Psoas muscle (tissue), 8 donors: Measurements from ENCODE around the gene CST3. TPM values are rescaled to one million over a fixed set of nuclear protein-coding genes. Genes with fewer than 3 reads are reported as not detected.
A peak's percentile ranks its signal among the peaks of the same experiment; 100 is the strongest.

ENCODE experiments used
- ATAC-seq, 4 donors: fragments of 200-7000 bp; cut with Tn5 transposase; one replicate each; pipeline ENCODE4 v1.9.1; 2020; ENCODE audit warnings: moderate library complexity in 3 of 4, mild to moderate bottlenecking in 2 of 4
- DNase-seq, 2 donors: peaks; one replicate each; pipeline ENCODE4 v3.0.0-alpha.2; 2020
- H3K27ac ChIP-seq: fragments of 200-600 bp; one replicate; pipeline ENCODE4 v1.8.0; 2022
- H3K27me3 ChIP-seq, 3 donors: fragments of 200-600 bp in 1 of 3; one replicate each; pipeline versions ENCODE4 v1.6.1 to v1.8.0; 2013 to 2022; ENCODE audit warnings: low read length in 2 of 3, mild to moderate bottlenecking in 2 of 3, moderate library complexity in 1 of 3; ENCODE audit not compliant: insufficient read depth in 3 of 3
- H3K36me3 ChIP-seq, 2 donors: fragments of 200-600 bp in 1 of 2; one replicate each; pipeline versions ENCODE4 v1.6.1 to v1.8.0; 2013 to 2022; ENCODE audit warnings: low read depth in 1 of 2, mild to moderate bottlenecking in 1 of 2, moderate library complexity in 1 of 2; ENCODE audit not compliant: insufficient read depth in 1 of 2
- H3K4me1 ChIP-seq: fragments of 200-600 bp; one replicate; pipeline ENCODE4 v1.8.0; 2022
- H3K4me3 ChIP-seq: fragments of 200-600 bp; one replicate; pipeline ENCODE4 v1.8.0; 2022; ENCODE audit warnings: mild to moderate bottlenecking
- H3K9me3 ChIP-seq: fragments of 200-600 bp; one replicate; pipeline ENCODE4 v1.8.0; 2022
- CTCF ChIP-seq: fragments of 200-600 bp; IDR thresholded peaks from one replicate; pipeline ENCODE4 v1.8.0; 2022; ENCODE audit warnings: antibody characterized with exemption
- WGBS, 3 donors: extraction: QIAGEN DNeasy Blood & Tissue Kit; methylation state at CpG; one replicate each; pipeline versions ENCODE4 v1.1.6 to v1.1.7; 2013; 5-methylcytosine and 5-hydroxymethylcytosine counted together
- intact Hi-C, 2 donors: fragments of 100-400 bp; cut with DNase I; formaldehyde crosslinking; loops; one replicate each; pipeline versions ENCODE4 v1.11.0 to v1.14.2; 2022
- polyA plus RNA-seq, 3 donors: library from polyadenylated mRNA; stranded (reverse); fragments of 200-250 nt; gene quantifications; one replicate each; pipeline ENCODE4 v1.2.3, GENCODE V29; 2013
- total RNA-seq, 4 donors: library from RNA; stranded (reverse); fragmentation: NEBNext Ultra II Directional in 2 of 4; extraction: Animal tissue kit (Norgen Biotek cat#: 25700) in 2 of 4; gene quantifications; one replicate each; pipeline versions ENCODE4 v1.2.1 to v1.2.4, GENCODE V29; 2021 to 2023
- donor health status: healthy with polysubstance abuse.
- donor health status: DM: no; HTN: no; CAD: no; lungs with moderate emphysema.
- donor health status: Bipolar disorder and iron deficiency.
- donor health status: healthy.
- donor health status: DM: yes; HTN: yes; CAD: no.
- donor health status: DM: no; HTN: no; CAD: no.
- donor health status: DM: no; HTN: no; CAD: no.
- donor health status: DM: yes; HTN: yes; CAD: no.

CST3 gene
- total and polyA plus RNA-seq, 7 donors, result 374 to 713 (median 422) TPM

- H3K4me1 ChIP-seq, result peaks cover 26% of the 10 kb centered on the region
- intact Hi-C loops, result no loop called here
- H3K36me3 ChIP-seq, result no peaks in the 10 kb centered on the region
- H3K9me3 ChIP-seq, result no peaks in the 10 kb centered on the region
- DNase-seq (no peak), ATAC-seq (peak in 2 of 4 donors; percentile 23 to 42)
- H3K4me3 ChIP-seq, result no peak overlapping the region
- no peak overlapping the region for H3K27ac ChIP-seq
- H3K27me3 ChIP-seq, result no peaks in the 10 kb centered on the region
- WGBS, 3 donors, result 47 to 66% (median 53%) methylated on average over 10 of the region's 10 CpGs
- no peak for TF ChIP-seq CTCF
Observed at GRCh38 chr20:23656372-23656771, 18.6 kb upstream of the CST3 start.

GRCh38 chr20:23655491-23656211, 17.9 kb upstream of the CST3 start:
- Histone ChIP-seq H3K27ac (no peak overlapping the region), H3K27me3 (no peaks in the 10 kb centered on the region), H3K4me3 (peak overlapping the region; percentile 36), H3K36me3 (no peaks in the 10 kb centered on the region), H3K9me3 (no peaks in the 10 kb centered on the region), H3K4me1 (peaks cover 20% of the 10 kb centered on the region)
- WGBS, 3 donors, result 43 to 46% (median 46%) methylated on average over 23 of the region's 23 CpGs
- DNase-seq (peak; percentile 53 to 80), ATAC-seq (peak; percentile 21 to 57 (median 40))
- TF ChIP-seq CTCF, result no peak
- intact Hi-C loops, result no loop called here

GRCh38 chr20:23654717-23655116, 17.0 kb upstream of the CST3 start:
- no peaks in the 10 kb centered on the region for H3K36me3 ChIP-seq
- no peak for TF ChIP-seq CTCF
- intact Hi-C loops, result no loop called here
- no peaks in the 10 kb centered on the region for H3K27me3 ChIP-seq
- no peaks in the 10 kb centered on the region for H3K9me3 ChIP-seq
- WGBS, 3 donors, result 51 to 61% (median 55%) methylated on average over 4 of the region's 4 CpGs
- H3K4me3 ChIP-seq, result no peak overlapping the region
- DNase-seq, result no peak
- peaks cover 11% of the 10 kb centered on the region for H3K4me1 ChIP-seq
- no peak overlapping the region for H3K27ac ChIP-seq
- ATAC-seq, result no peak

DNA sequence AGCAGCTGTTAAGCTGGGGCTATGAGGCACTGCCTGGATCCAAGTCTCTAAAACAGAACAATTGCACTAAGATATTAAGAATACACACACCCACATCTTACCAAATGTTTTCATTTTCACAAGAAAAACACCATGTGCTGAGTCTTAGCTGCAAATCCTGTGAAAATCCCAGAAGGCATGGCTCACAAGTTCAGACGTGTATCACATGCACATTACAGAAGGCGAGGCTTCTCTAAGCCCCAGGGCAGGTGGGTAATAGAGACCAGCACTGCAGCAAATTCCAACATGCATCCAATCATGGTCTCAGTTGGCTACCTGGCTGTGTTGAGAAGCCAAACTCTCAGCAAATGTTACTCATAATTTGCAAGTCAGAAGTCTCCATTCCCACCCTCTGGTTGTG, 16.2 kb upstream of the CST3 start:
- no peaks in the 10 kb centered on the region for H3K27me3 ChIP-seq
- ATAC-seq, result no peak
- TF ChIP-seq CTCF, result no peak
- H3K4me3 ChIP-seq, result no peak overlapping the region
- no peaks in the 10 kb centered on the region for H3K9me3 ChIP-seq
- intact Hi-C loops, result no loop called here
- no peak overlapping the region for H3K27ac ChIP-seq
- no peaks in the 10 kb centered on the region for H3K36me3 ChIP-seq
- H3K4me1 ChIP-seq, result peaks cover 10% of the 10 kb centered on the region
- WGBS, 3 donors, result 41 to 73% (median 70%) methylated on average over 2 of the region's 2 CpGs
- no peak for DNase-seq
